Central memory CD4-positive, alpha-beta T cell (primary cell): ENCODE data around the gene GLCCI1.

ENCODE experiments used
- DNase-seq: peaks from one replicate; pipeline ENCODE4 v3.0.0; 2022

GLCCI1 gene

GRCh38 chr7:8134089-8134733, 165.6 kb downstream of the GLCCI1 start:
- DNase-seq: peak; percentile 41

DNA sequence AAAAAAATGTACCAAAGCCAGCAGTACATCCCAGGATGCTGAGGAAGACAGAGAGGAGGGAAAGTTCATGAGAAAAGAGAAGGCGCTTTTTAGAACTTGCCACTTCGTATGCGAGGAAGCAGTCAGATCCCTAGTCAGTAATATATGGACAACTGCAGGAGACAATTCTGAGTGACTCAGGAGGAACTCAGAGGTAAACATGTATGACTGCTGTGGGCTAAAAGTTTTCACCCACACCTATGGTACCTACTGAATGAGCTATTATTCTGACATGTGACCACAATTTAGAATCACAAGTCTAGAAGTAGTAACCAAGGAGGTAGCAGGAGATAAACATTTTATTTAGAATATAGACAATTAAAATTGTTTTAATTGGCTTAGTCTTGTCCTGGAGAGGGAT, 166.8 kb downstream of the GLCCI1 start:
- DNase-seq: no peak

GRCh38 chr7:8136051-8136730, 167.6 kb downstream of the GLCCI1 start:
- DNase-seq: no peak
